ENCODE measurements around the gene TIRAP.

The TIRAP gene

GRCh38 chr11:126328938-126329643 is 46.2 kb downstream of the TIRAP start:
- Mint-ChIP-seq H3K36me3 (peaks cover 4% of the 10 kb centered on the region), H3K27ac (no peak overlapping the region), H3K9me3 (no peaks in the 10 kb centered on the region), H3K4me1 (peaks cover 25% of the 10 kb centered on the region), H3K27me3 (no peaks in the 10 kb centered on the region), H3K4me3 (no peak overlapping the region)

- H3K36me3 Mint-ChIP-seq = peaks cover 5% of the 10 kb centered on the region
- peaks cover 25% of the 10 kb centered on the region for H3K4me1 Mint-ChIP-seq
- H3K27ac Mint-ChIP-seq = no peak overlapping the region
- H3K27me3 Mint-ChIP-seq = no peaks in the 10 kb centered on the region
- H3K9me3 Mint-ChIP-seq = no peaks in the 10 kb centered on the region
- no peak overlapping the region for H3K4me3 Mint-ChIP-seq
Measured at GRCh38 chr11:126329644-126330211, 46.8 kb downstream of the TIRAP start.

- no peaks in the 10 kb centered on the region for H3K9me3 Mint-ChIP-seq
- no peaks in the 10 kb centered on the region for H3K27me3 Mint-ChIP-seq
- no peak overlapping the region for H3K4me3 Mint-ChIP-seq
- peaks cover 23% of the 10 kb centered on the region for H3K4me1 Mint-ChIP-seq
- H3K27ac Mint-ChIP-seq = no peak overlapping the region
- H3K36me3 Mint-ChIP-seq = peaks cover 9% of the 10 kb centered on the region
Measured at GRCh38 chr11:126331286-126331685, 48.4 kb downstream of the TIRAP start.

GRCh38 chr11:126332221-126332711 is 49.4 kb downstream of the TIRAP start:
- peak overlapping the region; percentile 85 for H3K27ac Mint-ChIP-seq
- H3K9me3 Mint-ChIP-seq = no peaks in the 10 kb centered on the region
- H3K36me3 Mint-ChIP-seq = peaks cover 9% of the 10 kb centered on the region
- H3K27me3 Mint-ChIP-seq = no peaks in the 10 kb centered on the region
- H3K4me3 Mint-ChIP-seq = no peak overlapping the region
- H3K4me1 Mint-ChIP-seq = peaks cover 24% of the 10 kb centered on the region

GRCh38 chr11:126333142-126333541 is 50.2 kb downstream of the TIRAP start:
- Mint-ChIP-seq H3K27me3 (no peaks in the 10 kb centered on the region), H3K4me1 (peaks cover 19% of the 10 kb centered on the region), H3K27ac (no peak overlapping the region), H3K36me3 (peaks cover 9% of the 10 kb centered on the region), H3K9me3 (no peaks in the 10 kb centered on the region), H3K4me3 (no peak overlapping the region)

- Mint-ChIP-seq H3K4me3 (no peak overlapping the region), H3K27me3 (no peaks in the 10 kb centered on the region), H3K36me3 (peaks cover 9% of the 10 kb centered on the region), H3K4me1 (peaks cover 14% of the 10 kb centered on the region), H3K27ac (no peak overlapping the region), H3K9me3 (no peaks in the 10 kb centered on the region)
Measured at GRCh38 chr11:126334659-126335462, 52.0 kb downstream of the TIRAP start.

- Mint-ChIP-seq H3K9me3 (no peaks in the 10 kb centered on the region), H3K4me3 (no peak overlapping the region), H3K36me3 (peaks cover 9% of the 10 kb centered on the region), H3K27me3 (no peaks in the 10 kb centered on the region), H3K4me1 (peaks cover 14% of the 10 kb centered on the region), H3K27ac (no peak overlapping the region)
Measured at GRCh38 chr11:126335463-126335760, 52.5 kb downstream of the TIRAP start.

GRCh38 chr11:126336138-126336541 is 53.2 kb downstream of the TIRAP start:
- no peak overlapping the region for H3K4me3 Mint-ChIP-seq
- H3K36me3 Mint-ChIP-seq = peaks cover 9% of the 10 kb centered on the region
- no peaks in the 10 kb centered on the region for H3K27me3 Mint-ChIP-seq
- H3K9me3 Mint-ChIP-seq = no peaks in the 10 kb centered on the region
- peak overlapping the region; percentile 65 for H3K27ac Mint-ChIP-seq
- peaks cover 14% of the 10 kb centered on the region for H3K4me1 Mint-ChIP-seq

GRCh38 chr11:126336671-126337101 is 53.8 kb downstream of the TIRAP start:
- Mint-ChIP-seq H3K27me3 (no peaks in the 10 kb centered on the region), H3K9me3 (no peaks in the 10 kb centered on the region), H3K27ac (peak overlapping the region; percentile 65), H3K36me3 (peaks cover 12% of the 10 kb centered on the region), H3K4me3 (no peak overlapping the region), H3K4me1 (peaks cover 14% of the 10 kb centered on the region)

- Mint-ChIP-seq H3K4me1 (peaks cover 14% of the 10 kb centered on the region), H3K4me3 (no peak overlapping the region), H3K27me3 (no peaks in the 10 kb centered on the region), H3K9me3 (no peaks in the 10 kb centered on the region), H3K27ac (no peak overlapping the region), H3K36me3 (peaks cover 12% of the 10 kb centered on the region)
Measured at GRCh38 chr11:126337126-126337473, 54.2 kb downstream of the TIRAP start.

- Mint-ChIP-seq H3K9me3 (no peaks in the 10 kb centered on the region), H3K4me1 (peaks cover 14% of the 10 kb centered on the region), H3K27me3 (no peaks in the 10 kb centered on the region), H3K4me3 (no peak overlapping the region), H3K36me3 (peaks cover 12% of the 10 kb centered on the region), H3K27ac (no peak overlapping the region)
Measured at GRCh38 chr11:126337474-126338241, 54.8 kb downstream of the TIRAP start.

GRCh38 chr11:126338346-126339055 is 55.6 kb downstream of the TIRAP start:
- H3K36me3 Mint-ChIP-seq = peaks cover 10% of the 10 kb centered on the region
- no peaks in the 10 kb centered on the region for H3K9me3 Mint-ChIP-seq
- no peak overlapping the region for H3K4me3 Mint-ChIP-seq
- H3K27ac Mint-ChIP-seq = no peak overlapping the region
- no peaks in the 10 kb centered on the region for H3K27me3 Mint-ChIP-seq
- peaks cover 9% of the 10 kb centered on the region for H3K4me1 Mint-ChIP-seq

GRCh38 chr11:126339073-126339862 is 56.4 kb downstream of the TIRAP start:
- H3K27ac Mint-ChIP-seq = no peak overlapping the region
- peaks cover 12% of the 10 kb centered on the region for H3K36me3 Mint-ChIP-seq

GRCh38 chr11:126339863-126340434 is 57.1 kb downstream of the TIRAP start:
- Mint-ChIP-seq H3K4me1 (peaks cover 4% of the 10 kb centered on the region), H3K27me3 (no peaks in the 10 kb centered on the region), H3K36me3 (peaks cover 12% of the 10 kb centered on the region), H3K27ac (no peak overlapping the region), H3K4me3 (no peak overlapping the region), H3K9me3 (no peaks in the 10 kb centered on the region)

More at GRCh38 chr11:126339073-126339862, 56.4 kb downstream of the TIRAP start:
- Mint-ChIP-seq H3K9me3 (no peaks in the 10 kb centered on the region), H3K4me1 (peaks cover 4% of the 10 kb centered on the region), H3K4me3 (no peak overlapping the region), H3K27me3 (no peaks in the 10 kb centered on the region)
